Uterus (tissue), 2 donors: ENCODE results near the gene IL1F10.

Experiments used
- CTCF ChIP-seq, 4 experiments: fragments of 200-600 bp in 2 of 4; fragments of 450-650 bp in 2 of 4; sonication (generic) in 2 of 4; IDR thresholded peaks; one replicate each; pipeline ENCODE4 v1.5.1; 2016 to 2019; ENCODE audit warnings: antibody characterized with exemption in 4 of 4, mild to moderate bottlenecking in 2 of 4, moderate library complexity in 1 of 4
- POLR2A ChIP-seq, 2 donors: fragments of 450-650 bp; IDR thresholded peaks; one replicate each; pipeline ENCODE4 v1.6.1; 2016; ENCODE audit warnings: antibody characterized with exemption in 2 of 2, mild to moderate bottlenecking in 1 of 2, moderate library complexity in 1 of 2

- TF ChIP-seq CTCF (IDR thresholded peaks at IDR 0.05) (no peak), POLR2A (IDR thresholded peaks at IDR 0.05) (no peak)
Observed at GRCh38 chr2:113119111-113119510, 51.3 kb downstream of the IL1F10 start.
